DMS153 treated with DMSO at 0.1 percent for 48 hours (cell line): ENCODE data around the gene VGLL2.
"Not testable (repeated sequence)": the region's sequence is repeated elsewhere in the genome, so short reads cannot be mapped to it uniquely, and the experiment has no call there.

Experiments
- DNase-seq: peaks from one replicate; lab custom pipeline; 2025; ENCODE audit not compliant: unreplicated experiment; lab: John Stamatoyannopoulos, UW

VGLL2 gene, protein sequence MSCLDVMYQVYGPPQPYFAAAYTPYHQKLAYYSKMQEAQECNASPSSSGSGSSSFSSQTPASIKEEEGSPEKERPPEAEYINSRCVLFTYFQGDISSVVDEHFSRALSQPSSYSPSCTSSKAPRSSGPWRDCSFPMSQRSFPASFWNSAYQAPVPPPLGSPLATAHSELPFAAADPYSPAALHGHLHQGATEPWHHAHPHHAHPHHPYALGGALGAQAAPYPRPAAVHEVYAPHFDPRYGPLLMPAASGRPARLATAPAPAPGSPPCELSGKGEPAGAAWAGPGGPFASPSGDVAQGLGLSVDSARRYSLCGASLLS

DNA sequence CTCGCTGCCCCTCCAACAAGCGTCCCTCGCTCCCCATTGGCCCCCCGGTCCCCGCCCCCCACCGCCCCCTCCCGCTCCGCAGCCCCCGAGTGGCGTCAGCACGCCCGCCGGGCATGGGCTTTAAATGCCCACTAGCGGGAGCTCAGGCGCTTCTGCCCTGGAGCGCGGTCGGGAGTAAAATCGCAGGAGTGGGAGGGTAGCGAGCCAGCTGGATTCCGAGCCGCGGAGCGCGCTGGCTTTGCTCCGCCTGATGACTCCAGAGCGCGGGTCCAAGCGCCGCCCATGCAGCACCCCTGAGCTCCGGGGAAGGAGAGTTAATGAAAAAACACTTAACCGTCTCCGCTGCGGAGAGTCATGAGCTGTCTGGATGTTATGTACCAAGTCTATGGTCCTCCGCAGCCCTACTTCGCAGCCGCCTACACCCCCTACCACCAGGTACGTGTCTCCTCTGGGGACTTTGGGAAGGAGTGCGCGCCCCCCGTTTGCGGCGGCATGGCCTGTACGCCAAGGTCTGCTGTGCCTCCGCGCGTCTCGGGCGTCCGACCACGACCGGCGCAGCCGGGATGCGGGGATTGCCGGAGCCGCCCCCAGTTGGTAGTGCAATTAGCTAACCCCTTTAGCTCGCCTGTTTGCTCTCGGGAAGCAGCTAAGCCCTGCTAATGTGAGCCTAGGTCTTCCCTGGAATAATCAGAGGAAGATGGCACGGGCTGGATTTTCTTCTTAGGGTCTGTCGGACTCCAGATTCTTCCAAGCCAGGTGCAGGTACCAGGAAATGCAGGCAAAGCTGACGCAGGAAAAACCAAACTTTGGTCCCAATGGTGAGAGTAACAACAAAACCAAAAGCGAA is at the start of gene VGLL2:
TSS of gene VGLL2 (plus strand) at position 149 of the 847 bp plus-strand sequence. CDS start at position 355, 206 bp downstream.
- DNase-seq: no peak

DNA sequence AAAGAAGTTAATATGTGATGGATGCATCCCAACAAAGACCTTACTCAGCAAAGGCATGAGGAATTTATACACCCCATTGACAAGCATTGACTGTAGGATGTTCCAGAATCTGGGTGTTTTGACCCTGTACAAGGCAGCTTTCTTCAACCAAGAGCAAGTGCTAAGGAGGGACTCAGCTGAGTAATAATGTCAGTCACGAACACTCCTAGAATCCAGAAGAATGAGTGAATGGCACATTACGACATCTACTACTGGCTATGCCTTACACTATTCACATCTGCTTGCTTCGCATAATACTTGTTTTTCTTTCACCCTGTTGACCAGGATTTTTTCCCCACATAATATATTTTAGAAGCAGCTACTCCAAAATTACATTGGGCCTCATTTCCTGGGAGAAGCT is 42.5 kb upstream of the VGLL2 start:
- DNase-seq: no peak

DNA sequence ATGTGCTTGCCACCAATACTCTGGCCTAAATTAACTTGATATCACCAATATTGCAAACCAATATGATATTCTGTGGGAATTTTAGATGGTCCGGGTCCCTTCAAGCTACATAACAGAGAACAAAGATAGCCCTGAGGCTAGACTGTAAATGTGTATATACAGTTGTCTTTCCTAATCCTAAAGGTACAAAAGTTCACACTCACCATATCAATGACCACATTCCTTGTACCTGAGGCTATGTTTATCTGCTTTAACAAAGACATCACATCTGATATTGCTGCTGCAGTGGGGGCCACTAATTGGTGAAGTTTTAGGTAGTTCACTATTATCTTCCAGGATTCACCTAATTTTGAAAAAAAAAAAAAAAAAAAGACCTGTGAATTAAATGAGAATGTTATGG is 38.6 kb upstream of the VGLL2 start:
- no peak for DNase-seq

DNA sequence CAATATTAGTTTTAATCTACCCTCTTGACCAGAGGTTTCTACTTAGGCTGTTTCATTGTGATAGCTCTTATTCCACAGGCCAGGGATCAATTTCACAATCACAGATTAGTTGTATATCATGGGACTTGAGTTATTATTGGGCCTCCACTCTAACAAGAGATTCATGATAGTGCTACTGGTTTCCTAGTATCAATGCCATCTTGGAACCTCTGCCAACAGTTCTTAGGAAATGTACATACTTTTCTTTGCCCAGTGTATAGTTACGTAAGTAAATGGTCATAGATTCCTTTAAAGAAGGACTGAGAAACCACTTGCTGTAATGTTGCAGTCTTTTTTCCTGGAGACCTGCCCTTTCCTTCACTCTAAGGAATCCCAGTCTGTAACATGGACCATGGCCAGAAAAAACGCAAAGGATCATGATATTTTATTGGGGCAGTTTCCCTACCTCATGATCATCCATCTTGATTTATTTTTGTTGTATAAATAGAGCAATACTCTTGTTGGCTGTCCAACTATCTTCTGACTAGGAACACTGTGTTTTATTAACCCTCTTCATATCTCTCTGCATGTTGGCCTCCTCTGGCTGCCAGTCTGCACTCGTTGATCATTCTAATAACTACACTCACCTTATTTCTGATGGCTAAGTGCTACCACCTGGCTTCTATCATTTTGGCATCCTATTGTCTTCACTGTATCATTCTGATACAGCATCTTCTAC is 38.0 kb upstream of the VGLL2 start:
- no peak for DNase-seq

DNA sequence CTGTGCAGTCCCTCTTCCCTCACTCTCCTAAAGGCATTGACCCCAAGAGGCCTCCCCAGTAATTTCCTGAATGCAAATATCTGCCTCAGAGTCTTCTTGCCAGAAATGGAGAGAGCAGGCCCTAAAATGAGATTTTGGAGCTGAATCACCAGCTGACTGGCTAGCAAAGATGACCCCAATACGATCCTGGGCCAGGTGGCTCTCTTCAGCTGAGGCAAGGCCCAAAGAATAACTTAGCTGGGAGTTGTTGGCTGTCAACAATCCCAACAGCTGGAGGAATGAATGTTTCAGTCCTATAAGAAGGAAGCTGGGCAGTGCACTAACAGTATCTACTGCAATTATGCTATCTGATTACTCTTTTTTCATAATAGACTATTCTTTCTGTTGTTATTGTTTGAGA is 37.2 kb upstream of the VGLL2 start:
- DNase-seq: no peak

DNA sequence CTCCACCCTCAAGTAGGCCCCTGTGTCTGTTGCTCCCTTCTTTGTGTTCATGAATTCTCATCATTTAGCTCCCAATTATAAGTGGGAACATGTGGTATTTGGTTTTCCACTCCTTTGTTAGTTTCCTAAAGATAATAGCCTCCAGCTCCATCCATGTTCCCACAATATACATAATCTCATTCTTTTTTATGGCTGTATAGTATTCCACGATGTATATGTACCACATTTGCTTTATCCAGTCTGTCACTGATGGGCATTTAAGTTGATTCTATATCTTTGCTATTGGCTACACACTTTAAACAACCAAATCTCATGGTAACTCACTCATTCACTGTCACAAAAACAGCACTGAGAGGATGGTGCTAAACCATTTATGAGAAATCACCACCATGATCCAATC is 35.5 kb upstream of the VGLL2 start:
- no peak for DNase-seq

DNA sequence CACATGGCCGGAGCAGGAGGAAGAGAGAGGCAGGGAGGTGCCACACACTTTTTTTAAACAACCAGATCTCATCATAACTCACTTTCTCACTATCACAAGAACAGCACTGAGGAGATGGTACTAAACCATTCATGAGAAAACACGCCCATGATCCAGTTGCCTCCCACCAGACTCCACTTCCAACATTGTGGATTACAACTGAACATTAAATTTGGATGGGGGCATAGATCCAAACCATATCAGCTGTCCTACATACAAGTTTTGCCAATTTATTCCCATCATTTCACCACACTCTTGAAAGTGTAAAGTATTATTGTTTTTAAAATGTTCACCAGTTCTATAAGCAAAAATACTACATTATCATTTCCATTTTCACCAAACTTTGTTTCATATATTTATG is 33.9 kb upstream of the VGLL2 start:
- no peak for DNase-seq

DNA sequence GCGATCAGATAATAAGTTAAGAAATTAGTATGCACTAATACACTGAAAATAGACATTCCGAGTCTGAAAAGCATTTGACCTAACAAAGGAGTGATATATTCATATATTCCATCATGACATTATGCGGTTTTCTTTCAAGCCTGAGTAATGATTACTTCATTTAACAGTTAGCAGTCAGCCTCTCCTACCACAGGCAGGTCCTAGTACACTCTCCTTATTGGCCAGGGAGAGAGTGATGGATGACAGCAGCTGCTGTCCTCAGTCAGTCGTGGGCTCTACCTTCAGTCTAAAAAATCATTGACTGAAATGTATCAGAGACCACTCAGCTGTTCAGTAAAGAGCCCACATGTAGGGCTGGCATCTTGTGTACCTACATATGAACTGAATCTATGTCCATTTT is 33.2 kb upstream of the VGLL2 start:
- DNase-seq: no peak

DNA sequence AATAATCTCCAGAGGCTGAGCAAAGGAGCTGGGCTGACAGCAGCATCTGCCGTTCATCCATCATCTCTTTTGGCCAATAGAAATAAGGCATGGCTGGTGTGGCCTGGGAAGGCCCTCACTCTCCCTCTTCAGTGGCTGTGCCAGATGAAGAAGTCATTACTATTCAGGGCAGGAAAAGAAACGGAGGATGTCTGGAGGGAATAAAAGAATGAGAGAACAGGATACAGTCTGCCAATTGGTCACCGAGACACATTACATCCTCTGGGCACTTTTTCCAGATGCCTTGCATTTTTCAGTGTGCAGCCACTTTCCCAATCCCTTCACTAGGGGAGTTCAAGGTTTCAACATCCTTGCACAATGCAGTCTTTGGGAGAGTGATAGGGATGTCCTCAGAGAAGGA is 32.2 kb upstream of the VGLL2 start:
- DNase-seq: no peak

DNA sequence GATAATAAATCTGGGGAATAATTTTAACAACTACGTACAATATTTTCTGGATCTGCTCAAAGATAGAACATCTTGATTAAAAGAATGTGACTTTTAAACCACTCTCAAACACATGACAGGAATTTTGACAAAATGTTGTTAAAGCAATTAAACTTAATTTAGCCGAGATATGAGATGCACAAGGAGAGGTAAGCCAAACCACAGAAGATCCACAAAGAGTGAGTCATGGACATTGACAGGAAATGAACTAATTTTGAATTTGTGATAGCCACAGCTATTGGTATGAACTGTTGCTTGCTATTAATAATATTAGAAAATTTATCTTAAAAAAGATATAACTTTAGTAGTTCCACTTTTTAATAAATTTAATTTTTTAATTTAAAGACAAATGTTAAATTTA is 27.8 kb upstream of the VGLL2 start:
- no peak for DNase-seq

DNA sequence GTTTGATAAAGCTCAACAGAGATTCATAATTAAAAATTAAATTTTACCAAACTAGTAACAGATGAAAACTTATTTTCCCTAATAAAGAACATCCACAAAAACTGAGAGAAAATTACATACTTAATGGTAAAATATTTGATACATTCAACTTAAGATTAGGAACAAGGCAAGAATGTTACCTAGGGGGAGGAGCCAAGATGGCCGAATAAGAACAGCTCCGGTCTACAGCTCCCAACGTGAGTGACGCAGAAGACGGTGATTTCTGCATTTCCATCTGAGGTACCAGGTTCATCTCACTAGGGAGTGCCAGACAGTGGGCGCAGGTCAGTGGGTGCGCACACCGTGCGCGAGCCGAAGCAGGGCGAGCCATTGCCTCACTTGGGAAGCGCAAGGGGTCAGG is 20.8 kb upstream of the VGLL2 start:
- DNase-seq: not testable (repeated sequence)

DNA sequence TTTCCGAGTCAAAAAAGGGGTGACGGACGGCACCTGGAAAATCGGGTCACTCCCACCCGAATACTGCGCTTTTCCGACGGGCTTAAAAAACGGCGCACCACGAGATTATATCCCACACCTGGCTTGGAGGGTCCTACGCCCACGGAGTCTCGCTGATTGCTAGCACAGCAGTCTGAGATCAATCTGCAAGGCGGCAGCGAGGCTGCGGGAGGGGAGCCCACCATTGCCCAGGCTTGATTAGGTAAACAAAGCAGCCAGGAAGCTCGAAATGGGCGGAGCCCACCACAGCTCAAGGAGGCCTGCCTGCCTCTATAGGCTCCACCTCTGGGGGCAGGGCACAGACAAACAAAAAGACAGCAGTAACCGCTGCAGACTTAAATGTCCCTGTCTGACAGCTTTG is 20.4 kb upstream of the VGLL2 start:
- DNase-seq: not testable (repeated sequence)

DNA sequence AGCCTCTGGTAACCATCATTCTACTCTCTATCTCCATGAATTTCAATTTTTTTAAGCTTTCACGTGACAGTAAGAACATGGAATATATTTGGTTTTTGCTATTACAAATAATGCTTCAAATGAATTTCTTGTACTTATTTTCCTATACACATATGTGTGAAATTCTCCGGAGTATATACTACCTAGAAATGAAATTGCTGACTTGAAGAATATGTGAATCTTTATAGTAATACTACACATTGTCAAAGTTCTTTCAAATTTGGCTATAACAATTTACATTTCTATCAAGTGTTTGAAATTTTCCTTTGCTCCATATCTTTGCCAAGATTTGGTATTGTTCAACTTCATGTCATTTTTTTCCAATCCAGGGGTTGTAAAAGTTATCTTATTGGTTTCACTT is 11.6 kb upstream of the VGLL2 start:
- no peak for DNase-seq

DNA sequence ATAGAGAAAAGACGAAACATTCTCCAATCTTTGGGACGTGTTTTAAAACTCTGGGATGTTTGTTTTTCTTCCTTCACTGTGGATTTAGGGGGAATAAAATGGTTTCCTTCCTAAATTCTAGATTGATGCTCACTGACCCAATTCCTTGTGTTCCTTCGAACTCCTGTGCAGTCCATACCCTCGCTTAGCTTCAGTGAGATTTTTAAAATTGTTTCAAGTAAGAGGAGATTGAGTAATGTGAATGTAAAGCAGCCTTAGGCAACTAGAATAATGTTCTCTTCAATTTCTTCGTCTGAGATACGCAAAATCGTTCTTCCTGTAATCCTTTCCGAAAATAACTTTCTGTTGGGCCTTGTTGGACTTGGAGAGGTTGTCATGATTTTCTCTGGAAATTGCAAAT is 2.6 kb upstream of the VGLL2 start:
- no peak for DNase-seq

DNA sequence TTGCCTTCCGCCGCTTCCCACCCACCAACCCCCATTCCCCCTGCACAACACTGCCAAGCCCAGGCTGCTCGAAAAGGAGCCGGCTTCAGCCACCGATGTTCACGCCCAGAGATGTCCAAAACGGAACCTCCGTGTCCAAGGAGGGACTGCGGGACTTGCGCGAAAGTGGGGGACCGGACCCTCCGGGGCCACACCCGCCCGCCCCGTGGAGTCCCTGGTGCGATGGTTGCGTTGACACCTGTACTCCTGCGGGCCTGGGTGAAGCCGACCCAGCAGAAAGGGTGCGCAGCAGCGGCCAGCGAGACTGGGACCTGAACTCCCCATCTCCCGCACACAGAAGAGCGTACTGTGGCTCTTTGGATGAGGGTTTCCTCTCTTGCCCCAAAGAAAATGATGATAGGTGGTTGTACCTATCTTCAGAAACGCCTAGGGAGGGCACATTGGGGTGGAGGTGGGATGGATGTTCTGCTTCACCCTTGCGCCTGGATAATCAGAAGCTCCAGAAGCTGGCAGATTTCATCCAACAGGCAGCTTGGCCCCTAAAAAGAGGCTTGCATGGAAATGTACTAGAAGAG is 1.9 kb upstream of the VGLL2 start:
- no peak for DNase-seq

DNA sequence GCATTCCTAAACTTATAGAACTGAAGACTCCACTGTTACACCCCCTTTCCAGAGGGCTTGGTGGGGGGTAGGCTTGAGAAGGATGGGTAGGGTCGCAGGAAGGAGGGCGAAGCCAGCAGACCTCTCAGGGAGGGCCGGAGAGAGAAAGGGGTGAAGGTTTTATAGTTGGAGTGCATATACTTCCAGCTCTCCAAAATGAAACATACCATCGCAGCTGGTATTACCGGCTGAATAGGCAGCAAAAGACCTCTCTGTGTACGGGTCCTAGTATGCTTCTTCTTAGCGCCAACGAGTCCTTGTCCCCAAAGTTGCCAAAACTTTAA is 1.0 kb upstream of the VGLL2 start:
- no peak for DNase-seq

DNA sequence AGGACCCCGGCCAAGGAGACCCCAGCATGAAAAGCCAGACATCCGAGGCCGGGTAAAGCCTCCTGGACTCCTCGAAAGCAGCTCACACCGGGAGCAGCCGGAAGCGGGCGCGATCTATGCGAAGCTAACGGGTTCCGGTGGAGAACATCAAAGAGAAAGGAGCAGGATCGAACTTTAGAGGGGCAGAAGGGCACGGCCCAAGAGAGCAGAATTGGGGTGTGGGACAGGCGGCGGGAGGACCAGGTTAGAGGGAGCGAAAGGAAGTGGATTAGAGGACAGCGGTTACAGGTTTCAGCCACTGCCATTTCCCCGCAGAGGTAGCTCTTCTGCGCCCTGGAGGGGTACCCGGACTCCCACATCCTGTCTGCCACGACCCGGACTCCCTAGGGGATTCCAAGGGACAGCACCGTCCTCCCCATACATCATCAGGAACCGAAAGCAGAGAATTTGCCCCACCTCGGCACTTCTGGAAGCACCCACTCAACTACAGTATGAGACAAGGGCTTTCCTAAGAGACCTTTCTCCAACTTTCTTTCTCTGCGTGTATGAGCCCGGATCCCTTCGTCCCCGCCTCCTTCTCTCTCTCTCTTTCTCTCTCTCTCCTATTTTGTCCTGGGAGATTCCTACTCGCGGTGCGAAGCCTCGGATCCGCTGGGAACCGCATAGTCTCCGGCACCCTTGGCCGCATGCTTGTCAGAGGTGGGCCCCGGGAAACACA is 507 bp upstream of the VGLL2 start:
- DNase-seq: no peak

DNA sequence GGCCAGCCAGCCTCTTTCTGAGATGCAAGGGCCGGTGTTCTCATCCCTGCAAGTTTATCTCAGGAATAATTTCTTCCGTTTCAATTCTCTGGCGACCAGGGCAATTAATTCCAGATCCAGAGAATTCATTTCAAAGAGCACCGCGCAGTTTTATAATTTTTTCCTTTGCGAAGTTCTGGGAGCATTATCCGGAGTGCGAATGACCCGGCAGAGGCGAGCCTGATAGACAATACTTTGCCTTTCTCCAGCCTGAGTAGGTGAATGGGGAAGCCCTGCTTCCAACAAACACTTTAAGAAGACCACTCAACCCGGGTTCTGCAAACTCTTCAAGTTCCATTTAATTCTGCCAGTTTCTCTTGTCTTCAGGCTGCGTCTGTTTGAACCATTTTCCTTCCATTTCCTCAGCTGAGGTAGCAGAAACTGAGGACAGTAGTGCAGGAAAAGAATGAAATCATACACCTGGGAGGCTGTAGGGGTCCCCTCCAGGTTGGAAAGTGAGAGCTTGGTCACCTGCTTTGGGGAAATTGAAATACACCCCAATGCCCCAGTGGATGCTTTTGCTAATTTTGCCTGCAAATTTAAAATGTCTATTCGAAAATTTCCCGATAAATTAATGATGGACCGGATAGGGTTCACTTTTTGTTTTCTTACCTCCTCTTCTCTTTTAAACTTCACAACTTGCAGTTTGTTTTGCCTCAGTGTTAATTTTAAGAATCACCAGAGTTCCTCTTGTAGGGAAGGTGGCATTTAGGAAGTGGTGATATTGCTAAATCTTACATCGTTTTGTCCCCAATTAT is 1.1 kb downstream of the VGLL2 start:
- no peak for DNase-seq

DNA sequence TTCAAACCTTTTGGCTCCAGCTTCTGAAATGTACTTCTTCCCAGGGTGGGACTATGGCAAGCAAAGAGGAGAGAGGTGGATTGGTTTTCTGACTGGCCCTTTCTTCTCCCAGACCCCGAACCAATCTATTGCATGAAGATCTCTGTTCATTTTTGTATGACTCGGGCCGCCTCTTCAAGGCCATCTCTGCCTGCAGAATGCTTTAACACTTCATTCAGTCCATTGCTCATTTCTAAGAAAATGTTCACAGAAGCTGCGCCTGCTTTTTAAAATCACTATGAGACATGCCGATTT is 1.6 kb downstream of the VGLL2 start:
- DNase-seq: no peak

DNA sequence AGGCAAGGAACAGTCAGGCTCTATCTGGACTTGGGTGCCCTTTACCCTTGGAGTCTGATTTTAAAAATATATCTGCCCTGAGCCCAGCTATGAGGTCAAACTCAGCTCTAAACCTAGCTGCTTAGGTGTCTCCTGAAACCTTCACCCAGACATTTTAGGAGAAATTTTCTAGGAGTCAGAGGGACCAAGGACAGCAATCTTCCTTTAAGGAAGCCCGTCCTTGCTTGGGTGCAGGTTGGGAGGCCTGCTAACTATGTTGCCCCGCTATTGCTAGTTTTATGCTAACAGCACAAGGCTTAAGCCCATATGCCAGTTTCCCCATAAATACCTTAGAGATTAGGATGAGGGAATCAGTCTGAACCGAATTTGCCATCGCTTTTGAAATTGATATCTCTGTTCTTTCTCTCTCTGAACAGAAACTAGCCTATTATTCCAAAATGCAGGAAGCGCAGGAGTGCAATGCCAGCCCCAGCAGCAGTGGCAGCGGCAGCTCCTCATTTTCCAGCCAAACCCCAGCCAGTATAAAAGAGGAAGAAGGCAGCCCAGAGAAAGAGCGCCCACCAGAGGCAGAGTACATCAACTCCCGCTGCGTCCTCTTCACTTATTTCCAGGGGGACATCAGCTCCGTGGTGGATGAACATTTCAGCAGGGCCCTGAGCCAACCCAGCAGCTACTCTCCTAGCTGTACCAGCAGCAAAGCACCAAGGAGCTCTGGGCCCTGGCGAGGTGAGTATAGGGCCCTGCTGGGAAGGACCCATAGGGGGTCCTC is 2.6 kb downstream of the VGLL2 start:
- no peak for DNase-seq
